KOPT-K1 (cell line): ENCODE results near the gene IGSF21.

Experiments used
- H3K27ac ChIP-seq: fragments of 200-600 bp; sonication (generic); 2 replicates; pipeline ENCODE4 v1.5.1; 2016; ENCODE audit warnings: antibody characterized with exemption, mild to moderate bottlenecking, low read depth, low read length; ENCODE audit not compliant: poor library complexity, severe bottlenecking
- H3K36me3 ChIP-seq: fragments of 200-600 bp; sonication (generic); 2 replicates; pipeline ENCODE4 v1.5.1; 2017; ENCODE audit warnings: antibody characterized with exemption, mild to moderate bottlenecking, low read length, moderate library complexity; ENCODE audit not compliant: insufficient read depth
- H3K9me3 ChIP-seq: fragments of 200-600 bp; sonication (generic); 2 replicates; pipeline ENCODE4 v1.5.1; 2017; ENCODE audit warnings: antibody characterized with exemption, low read length, mild to moderate bottlenecking; ENCODE audit not compliant: insufficient read depth, poor library complexity, severe bottlenecking

IGSF21 gene

GRCh38 chr1:18245647-18246046, 138.0 kb downstream of the IGSF21 start:
- Histone ChIP-seq H3K27ac (no peak overlapping the region), H3K9me3 (no peaks in the 10 kb centered on the region), H3K36me3 (no peaks in the 10 kb centered on the region)

- Histone ChIP-seq H3K36me3 (no peaks in the 10 kb centered on the region), H3K27ac (no peak overlapping the region), H3K9me3 (no peaks in the 10 kb centered on the region)
Measured at GRCh38 chr1:18246543-18246942, 138.9 kb downstream of the IGSF21 start.

GRCh38 chr1:18247151-18247550, 139.6 kb downstream of the IGSF21 start:
- H3K27ac ChIP-seq, result no peak overlapping the region
- no peaks in the 10 kb centered on the region for H3K36me3 ChIP-seq
- H3K9me3 ChIP-seq, result no peaks in the 10 kb centered on the region

GRCh38 chr1:18249631-18250030, 142.0 kb downstream of the IGSF21 start:
- H3K27ac ChIP-seq, result no peak overlapping the region

GRCh38 chr1:18253093-18253492, 145.5 kb downstream of the IGSF21 start:
- no peak overlapping the region for H3K27ac ChIP-seq
- H3K36me3 ChIP-seq, result no peaks in the 10 kb centered on the region
- no peaks in the 10 kb centered on the region for H3K9me3 ChIP-seq

More at GRCh38 chr1:18249631-18250030, 142.0 kb downstream of the IGSF21 start:
- H3K9me3 ChIP-seq, result no peaks in the 10 kb centered on the region
- no peaks in the 10 kb centered on the region for H3K36me3 ChIP-seq

GRCh38 chr1:18256282-18257235, 149.0 kb downstream of the IGSF21 start:
- H3K27ac ChIP-seq, result no peak overlapping the region
- H3K36me3 ChIP-seq, result no peaks in the 10 kb centered on the region
- H3K9me3 ChIP-seq, result no peaks in the 10 kb centered on the region

GRCh38 chr1:18257778-18258177, 150.2 kb downstream of the IGSF21 start:
- Histone ChIP-seq H3K36me3 (no peaks in the 10 kb centered on the region), H3K9me3 (no peaks in the 10 kb centered on the region), H3K27ac (no peak overlapping the region)

- Histone ChIP-seq H3K36me3 (no peaks in the 10 kb centered on the region), H3K27ac (no peak overlapping the region), H3K9me3 (no peaks in the 10 kb centered on the region)
Measured at GRCh38 chr1:18261891-18262290, 154.3 kb downstream of the IGSF21 start.

GRCh38 chr1:18262726-18263125, 155.1 kb downstream of the IGSF21 start:
- H3K27ac ChIP-seq, result no peak overlapping the region
- no peaks in the 10 kb centered on the region for H3K9me3 ChIP-seq
- no peaks in the 10 kb centered on the region for H3K36me3 ChIP-seq

- Histone ChIP-seq H3K36me3 (no peaks in the 10 kb centered on the region), H3K27ac (no peak overlapping the region)
Measured at GRCh38 chr1:18263547-18264120, 156.0 kb downstream of the IGSF21 start.

GRCh38 chr1:18264450-18265039, 156.9 kb downstream of the IGSF21 start:
- no peaks in the 10 kb centered on the region for H3K36me3 ChIP-seq
- no peaks in the 10 kb centered on the region for H3K9me3 ChIP-seq
- no peak overlapping the region for H3K27ac ChIP-seq

More at GRCh38 chr1:18263547-18264120, 156.0 kb downstream of the IGSF21 start:
- no peaks in the 10 kb centered on the region for H3K9me3 ChIP-seq

GRCh38 chr1:18265641-18266040, 158.0 kb downstream of the IGSF21 start:
- Histone ChIP-seq H3K36me3 (no peaks in the 10 kb centered on the region), H3K9me3 (no peaks in the 10 kb centered on the region), H3K27ac (no peak overlapping the region)

GRCh38 chr1:18266391-18266790, 158.8 kb downstream of the IGSF21 start:
- H3K27ac ChIP-seq, result no peak overlapping the region
- H3K9me3 ChIP-seq, result no peaks in the 10 kb centered on the region
- H3K36me3 ChIP-seq, result no peaks in the 10 kb centered on the region

- H3K36me3 ChIP-seq, result no peaks in the 10 kb centered on the region
- H3K27ac ChIP-seq, result no peak overlapping the region
- no peaks in the 10 kb centered on the region for H3K9me3 ChIP-seq
Measured at GRCh38 chr1:18271336-18271735, 163.7 kb downstream of the IGSF21 start.

- no peaks in the 10 kb centered on the region for H3K9me3 ChIP-seq
- no peak overlapping the region for H3K27ac ChIP-seq
- H3K36me3 ChIP-seq, result no peaks in the 10 kb centered on the region
Measured at GRCh38 chr1:18278946-18279345, 171.3 kb downstream of the IGSF21 start.
